Astrocyte (in vitro differentiated cells and primary cell): ENCODE results near the gene SIRPB2.

ENCODE experiments used
- CTCF ChIP-seq: IDR thresholded peaks from 2 replicates; pipeline ENCODE4 v1.5.1; 2011; ENCODE audit warnings: low read depth, mild to moderate bottlenecking, inconsistent platforms, low read length, moderate library complexity; ENCODE audit not compliant: insufficient read depth
- EZH2 ChIP-seq: IDR thresholded peaks from 2 replicates; pipeline ENCODE4 v1.6.1; 2012; ENCODE audit warnings: mild to moderate bottlenecking, low read length, inconsistent platforms; ENCODE audit not compliant: insufficient read depth

GRCh38 chr20:1517010-1517409 lies 25.8 kb upstream of the SIRPB2 start:
- TF ChIP-seq CTCF (no peak), EZH2 (no peak)
